MCF 10A (cell line): ENCODE measurements around the gene MPDU1. TPM values are rescaled to one million over a fixed set of nuclear protein-coding genes. Genes with fewer than 3 reads are reported as not detected.

Source experiments
- BruUV-seq: library from RNA; stranded (reverse); fragments of 400-500 nt; replicated peaks from 2 replicates; lab custom pipeline; 2021; lab: Mats Ljungman, UMichigan
- CTCF ChIA-PET: fragments of 300-600 bp; sonication (Branson Sonifier 250); formaldehyde crosslinking; extraction: SDS; loops from one replicate; lab custom pipeline; 2021; ENCODE audit warnings: antibody characterized with exemption, inconsistent platforms; lab: Yijun Ruan, JAX
- POLR2A ChIA-PET: fragments of 300-600, 350-650 bp; sonication (Branson Sonifier 250); formaldehyde crosslinking; extraction: SDS; loops from one replicate; lab custom pipeline; 2020; ENCODE audit warnings: antibody characterized with exemption, inconsistent platforms; lab: Yijun Ruan, JAX
- DNase-seq: peaks from one replicate; pipeline ENCODE4 v3.0.0-alpha.2; 2018; ENCODE audit not compliant: unreplicated experiment
- H3K27ac Mint-ChIP-seq: one replicate; pipeline ENCODE4 v1.8.0; 2022; ENCODE audit warnings: mild to moderate bottlenecking, low read depth, mixed read lengths; ENCODE audit not compliant: unreplicated experiment
- H3K27me3 Mint-ChIP-seq: one replicate; pipeline ENCODE4 v1.8.0; 2022; ENCODE audit warnings: mixed read lengths; ENCODE audit not compliant: insufficient read depth, unreplicated experiment
- H3K36me3 Mint-ChIP-seq: one replicate; pipeline ENCODE4 v1.8.0; 2022; ENCODE audit warnings: mild to moderate bottlenecking, moderate library complexity, mixed read lengths; ENCODE audit not compliant: insufficient read depth, unreplicated experiment
- H3K4me1 Mint-ChIP-seq: one replicate; pipeline ENCODE4 v1.8.0; 2022; ENCODE audit warnings: mixed read lengths; ENCODE audit not compliant: insufficient read depth, unreplicated experiment
- H3K4me3 Mint-ChIP-seq: one replicate; pipeline ENCODE4 v1.8.0; 2022; ENCODE audit warnings: mild to moderate bottlenecking, moderate library complexity, mixed read lengths; ENCODE audit not compliant: unreplicated experiment
- H3K9me3 Mint-ChIP-seq: one replicate; pipeline ENCODE4 v1.8.0; 2022; ENCODE audit warnings: mixed read lengths; ENCODE audit not compliant: unreplicated experiment
- intact Hi-C: fragments of 100-400 bp; cut with micrococcal nuclease; formaldehyde crosslinking; loops from 2 replicates; pipeline ENCODE4 v1.14.1; 2022
- total RNA-seq: library from RNA; stranded (reverse); gene quantifications from 2 replicates; pipeline ENCODE4 v1.2.3, GENCODE V29; 2022
- TF ChIP-seq, protein P1 (sequence below): fragments of 200-600 bp; IDR thresholded peaks from one replicate; pipeline ENCODE4 v1.8.0; 2022; ENCODE audit warnings: antibody characterized with exemption, mild to moderate bottlenecking; ENCODE audit not compliant: unreplicated experiment

The MPDU1 gene
- total RNA-seq, 1 experiment from 2014 or later: 56.5 TPM

DNA sequence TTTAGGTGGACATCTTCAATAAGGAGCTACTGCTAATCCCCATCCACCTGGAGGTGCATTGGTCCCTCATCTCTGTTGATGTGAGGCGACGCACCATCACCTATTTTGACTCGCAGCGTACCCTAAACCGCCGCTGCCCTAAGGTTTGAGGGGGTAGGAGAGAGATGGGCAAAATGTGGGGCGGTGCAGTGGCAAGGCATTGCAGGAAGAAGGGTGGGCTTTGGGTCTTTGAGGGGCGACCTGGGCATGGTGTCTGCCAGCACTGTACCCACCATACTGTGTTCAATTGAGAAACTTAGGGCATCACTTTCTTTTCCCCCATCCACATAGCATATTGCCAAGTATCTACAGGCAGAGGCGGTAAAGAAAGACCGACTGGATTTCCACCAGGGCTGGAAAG is 13.3 kb upstream of the MPDU1 start:
- ChIA-PET POLR2A (interaction anchor here (1.0 to 13.7 kb wide), 4 partner anchors 10 to 86 kb away, joined by 5 to 294 read pairs (median 6); partner anchors contain the start of genes FXR2, MPDU1, POLR2A and SOX15), CTCF (interaction anchor here (0.7 to 1.1 kb wide), 3 partner anchors 10 to 215 kb away, joined by 3 to 4 read pairs (median 3); no protein-coding TSS in a partner anchor)
- Mint-ChIP-seq H3K27ac (no peak overlapping the region), H3K4me3 (no peak overlapping the region), H3K9me3 (no peaks in the 10 kb centered on the region), H3K4me1 (peaks cover 10% of the 10 kb centered on the region), H3K36me3 (peaks cover 84% of the 10 kb centered on the region), H3K27me3 (no peaks in the 10 kb centered on the region)
- intact Hi-C loops: loop anchor here (5.0 kb wide), 1 partner anchor 117 kb away; the partner anchor contains the start of genes TP53 and WRAP53
- TF ChIP-seq, protein P1, sequence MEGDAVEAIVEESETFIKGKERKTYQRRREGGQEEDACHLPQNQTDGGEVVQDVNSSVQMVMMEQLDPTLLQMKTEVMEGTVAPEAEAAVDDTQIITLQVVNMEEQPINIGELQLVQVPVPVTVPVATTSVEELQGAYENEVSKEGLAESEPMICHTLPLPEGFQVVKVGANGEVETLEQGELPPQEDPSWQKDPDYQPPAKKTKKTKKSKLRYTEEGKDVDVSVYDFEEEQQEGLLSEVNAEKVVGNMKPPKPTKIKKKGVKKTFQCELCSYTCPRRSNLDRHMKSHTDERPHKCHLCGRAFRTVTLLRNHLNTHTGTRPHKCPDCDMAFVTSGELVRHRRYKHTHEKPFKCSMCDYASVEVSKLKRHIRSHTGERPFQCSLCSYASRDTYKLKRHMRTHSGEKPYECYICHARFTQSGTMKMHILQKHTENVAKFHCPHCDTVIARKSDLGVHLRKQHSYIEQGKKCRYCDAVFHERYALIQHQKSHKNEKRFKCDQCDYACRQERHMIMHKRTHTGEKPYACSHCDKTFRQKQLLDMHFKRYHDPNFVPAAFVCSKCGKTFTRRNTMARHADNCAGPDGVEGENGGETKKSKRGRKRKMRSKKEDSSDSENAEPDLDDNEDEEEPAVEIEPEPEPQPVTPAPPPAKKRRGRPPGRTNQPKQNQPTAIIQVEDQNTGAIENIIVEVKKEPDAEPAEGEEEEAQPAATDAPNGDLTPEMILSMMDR: no peak
- no TSS peak for BruUV-seq
- no peak for DNase-seq

DNA sequence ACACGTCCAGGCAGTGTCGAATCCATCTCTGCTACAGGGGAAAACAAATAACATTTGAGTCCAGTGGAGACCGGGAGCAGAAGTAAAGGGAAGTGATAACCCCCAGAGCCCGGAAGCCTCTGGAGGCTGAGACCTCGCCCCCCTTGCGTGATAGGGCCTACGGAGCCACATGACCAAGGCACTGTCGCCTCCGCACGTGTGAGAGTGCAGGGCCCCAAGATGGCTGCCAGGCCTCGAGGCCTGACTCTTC is 11.4 kb upstream of the MPDU1 start:
- Mint-ChIP-seq H3K27me3 (no peaks in the 10 kb centered on the region), H3K9me3 (no peaks in the 10 kb centered on the region), H3K36me3 (peaks cover 87% of the 10 kb centered on the region), H3K27ac (peak overlapping the region; percentile 99), H3K4me1 (peaks cover 10% of the 10 kb centered on the region), H3K4me3 (peak overlapping the region; percentile 90)
- ChIA-PET CTCF (interaction anchor here (0.5 to 0.8 kb wide), 3 partner anchors 14 to 57 kb away, joined by 3 to 6 read pairs (median 3); partner anchors contain the start of gene TNFSF13), POLR2A (interaction anchor here (0.6 to 13.7 kb wide), 9 partner anchors 12 to 580 kb away, joined by 3 to 294 read pairs (median 4); partner anchors contain the start of genes MPDU1, PER1, POLR2A and SENP3)
- no TSS peak for BruUV-seq
- TF ChIP-seq, protein P1: no peak
- intact Hi-C loops: loop anchor here (1.0 to 5.0 kb wide), 2 partner anchors 15 to 115 kb away; partner anchors contain the start of genes TP53 and WRAP53
- DNase-seq: no peak

GRCh38 chr17:7572588-7573323 is 10.9 kb upstream of the MPDU1 start:
- DNase-seq: peak; percentile 99
- CTCF ChIA-PET: interaction anchor here (4.1 kb wide), 1 partner anchor 12 kb away, joined by 20 read pairs; the partner anchor contains the start of gene MPDU1
- intact Hi-C loops: loop anchor here (1.0 to 5.0 kb wide), 2 partner anchors 15 to 115 kb away; partner anchors contain the start of genes TP53 and WRAP53
- Mint-ChIP-seq H3K27me3 (no peaks in the 10 kb centered on the region), H3K4me1 (peaks cover 11% of the 10 kb centered on the region), H3K27ac (peak overlapping the region; percentile 99), H3K9me3 (no peaks in the 10 kb centered on the region), H3K4me3 (peak overlapping the region; percentile 90), H3K36me3 (peaks cover 87% of the 10 kb centered on the region)
- TF ChIP-seq, protein P1: no peak
- POLR2A ChIA-PET: interaction anchor here (0.6 to 13.7 kb wide), 18 partner anchors 12 to 579 kb away, joined by 3 to 294 read pairs (median 3); partner anchors contain the start of genes CTDNEP1, FXR2, GPS2 and MPDU1
- BruUV-seq: TSS peak; percentile 15
